Activated CD4-positive, alpha-beta T cell treated with anti-CD3 and anti-CD28 coated beads, Interleukin-2, amount 50 U/mL, for 1 hour (primary cell): ENCODE results near the gene IGF2BP1.

Experiments
- DNase-seq: peaks from one replicate; pipeline ENCODE4 v3.0.0-alpha.2; 2020

IGF2BP1 gene

GRCh38 chr17:48997103-48997826 lies at the start of gene IGF2BP1:
Gene IGF2BP1, plus strand, starts transcription at chr17:48997385. Its CDS starts 361 bp downstream, at chr17:48997746.
- DNase-seq = no peak

GRCh38 chr17:48951572-48951971 lies 45.6 kb upstream of the IGF2BP1 start:
- DNase-seq = no peak

GRCh38 chr17:48952904-48953303 lies 44.3 kb upstream of the IGF2BP1 start:
- DNase-seq = no peak

GRCh38 chr17:48954300-48954755 lies 42.9 kb upstream of the IGF2BP1 start:
- DNase-seq = no peak

- DNase-seq = no peak
These were observed 36.2 kb upstream of the IGF2BP1 start for GRCh38 chr17:48960834-48961515.

- DNase-seq = no peak
These were observed 35.5 kb upstream of the IGF2BP1 start for GRCh38 chr17:48961516-48962233.

GRCh38 chr17:48970224-48970623 lies 27.0 kb upstream of the IGF2BP1 start:
- no peak for DNase-seq

- no peak for DNase-seq
These were observed 26.1 kb upstream of the IGF2BP1 start for GRCh38 chr17:48970865-48971687.

- DNase-seq = no peak
These were observed 24.5 kb upstream of the IGF2BP1 start for GRCh38 chr17:48972749-48973097.

GRCh38 chr17:48973806-48974205 lies 23.4 kb upstream of the IGF2BP1 start:
- DNase-seq = no peak

GRCh38 chr17:48981927-48982539 lies 15.2 kb upstream of the IGF2BP1 start:
- no peak for DNase-seq

GRCh38 chr17:48985436-48986245 lies 11.5 kb upstream of the IGF2BP1 start:
- no peak for DNase-seq

- DNase-seq = no peak
These were observed 8.1 kb upstream of the IGF2BP1 start for GRCh38 chr17:48989100-48989499.

GRCh38 chr17:48990882-48991357 lies 6.3 kb upstream of the IGF2BP1 start:
- no peak for DNase-seq

- no peak for DNase-seq
These were observed 4.7 kb upstream of the IGF2BP1 start for GRCh38 chr17:48992444-48992843.

- DNase-seq = no peak
These were observed 3.9 kb upstream of the IGF2BP1 start for GRCh38 chr17:48993305-48993704.

GRCh38 chr17:48993951-48994350 lies 3.2 kb upstream of the IGF2BP1 start:
- DNase-seq = no peak

GRCh38 chr17:48994549-48995303 lies 2.5 kb upstream of the IGF2BP1 start:
- DNase-seq = no peak

GRCh38 chr17:48995304-48995973 lies 1.7 kb upstream of the IGF2BP1 start:
- no peak for DNase-seq
